Activated naive CD4-positive, alpha-beta T cell treated with anti-CD3 and anti-CD28 coated beads, Interleukin-2, amount 50 U/mL, for 16 hours (primary cell): Measurements from ENCODE around the gene OR4M1.
"Not testable (repeated sequence)": the region's sequence is repeated elsewhere in the genome, so short reads cannot be mapped to it uniquely, and the experiment has no call there.

ENCODE experiments used
- DNase-seq: peaks from one replicate; pipeline ENCODE4 v3.0.0-alpha.2; 2020

OR4M1 gene

DNA sequence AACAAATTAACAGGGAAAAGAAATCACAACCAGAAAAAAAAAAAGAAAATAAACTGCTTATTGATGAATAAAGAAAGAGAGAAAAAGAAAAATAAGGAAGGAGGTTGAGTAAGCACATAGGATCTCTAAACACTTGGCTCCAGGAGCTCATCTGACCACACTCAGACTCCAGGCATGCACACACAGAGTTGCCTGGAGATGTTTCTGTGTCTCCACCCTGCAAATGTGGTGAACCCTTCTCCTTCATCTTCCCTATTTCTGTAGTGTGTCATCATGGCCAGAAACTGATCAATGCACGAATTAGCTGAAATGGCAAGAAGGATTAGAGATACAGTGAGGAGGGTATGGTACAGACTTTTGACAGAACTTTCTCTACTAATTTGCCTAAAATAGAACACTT is 50.5 kb downstream of the OR4M1 start:
- DNase-seq, result no peak

DNA sequence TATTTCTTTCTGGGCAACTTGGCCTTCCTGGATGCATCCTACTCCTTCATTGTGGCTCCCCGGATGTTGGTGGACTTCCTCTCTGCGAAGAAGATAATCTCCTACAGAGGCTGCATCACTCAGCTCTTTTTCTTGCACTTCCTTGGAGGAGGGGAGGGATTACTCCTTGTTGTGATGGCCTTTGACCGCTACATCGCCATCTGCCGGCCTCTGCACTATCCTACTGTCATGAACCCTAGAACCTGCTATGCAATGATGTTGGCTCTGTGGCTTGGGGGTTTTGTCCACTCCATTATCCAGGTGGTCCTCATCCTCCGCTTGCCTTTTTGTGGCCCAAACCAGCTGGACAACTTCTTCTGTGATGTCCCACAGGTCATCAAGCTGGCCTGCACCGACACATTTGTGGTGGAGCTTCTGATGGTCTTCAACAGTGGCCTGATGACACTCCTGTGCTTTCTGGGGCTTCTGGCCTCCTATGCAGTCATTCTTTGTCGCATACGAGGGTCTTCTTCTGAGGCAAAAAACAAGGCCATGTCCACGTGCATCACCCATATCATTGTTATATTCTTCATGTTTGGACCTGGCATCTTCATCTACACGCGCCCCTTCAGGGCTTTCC is 54.4 kb downstream of the OR4M1 start:
- DNase-seq, result not testable (repeated sequence)

DNA sequence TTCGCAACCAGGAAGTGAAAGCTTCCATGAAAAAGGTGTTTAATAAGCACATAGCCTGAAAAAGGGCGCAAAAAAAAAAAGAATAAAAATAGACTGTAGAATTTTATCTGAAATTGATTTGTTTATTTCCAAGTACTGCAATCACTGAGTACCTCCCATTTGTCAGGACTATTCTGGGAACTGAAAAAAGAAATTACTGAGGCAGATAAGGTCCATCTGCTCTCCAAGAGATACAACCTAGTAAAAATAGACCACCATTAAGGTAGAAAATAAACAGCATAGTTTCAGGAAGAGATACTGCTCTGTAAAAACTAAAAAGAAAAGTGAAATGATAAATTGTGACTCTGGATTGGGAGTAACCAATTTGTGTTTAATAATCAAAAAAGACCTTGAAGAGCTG is 55.0 kb downstream of the OR4M1 start:
- DNase-seq, result no peak
